HL-60 (cell line): ENCODE data around the gene CNTNAP5.

Source experiments
- CTCF ChIP-seq: IDR thresholded peaks from one replicate; pipeline ENCODE4 v1.5.1; 2011; ENCODE audit warnings: low read length, control low read depth, inconsistent platforms; ENCODE audit not compliant: insufficient read depth
- GABPA ChIP-seq: IDR thresholded peaks from 2 replicates; pipeline ENCODE4 v1.6.1; 2012; ENCODE audit warnings: low read depth
- POLR2AphosphoS5 ChIP-seq: IDR thresholded peaks from 2 replicates; pipeline ENCODE4 v1.6.1; 2012; ENCODE audit warnings: low read depth
- SPI1 ChIP-seq: IDR thresholded peaks from 2 replicates; pipeline ENCODE4 v1.6.1; 2012; ENCODE audit warnings: low read depth, mild to moderate bottlenecking, borderline replicate concordance

GRCh38 chr2:124662946-124663644 is 638.0 kb downstream of the CNTNAP5 start:
- TF ChIP-seq CTCF (no peak), GABPA (no peak), POLR2AphosphoS5 (no peak), SPI1 (no peak)
